Measurements from ENCODE around the gene NHERF1.

NHERF1 gene

DNA sequence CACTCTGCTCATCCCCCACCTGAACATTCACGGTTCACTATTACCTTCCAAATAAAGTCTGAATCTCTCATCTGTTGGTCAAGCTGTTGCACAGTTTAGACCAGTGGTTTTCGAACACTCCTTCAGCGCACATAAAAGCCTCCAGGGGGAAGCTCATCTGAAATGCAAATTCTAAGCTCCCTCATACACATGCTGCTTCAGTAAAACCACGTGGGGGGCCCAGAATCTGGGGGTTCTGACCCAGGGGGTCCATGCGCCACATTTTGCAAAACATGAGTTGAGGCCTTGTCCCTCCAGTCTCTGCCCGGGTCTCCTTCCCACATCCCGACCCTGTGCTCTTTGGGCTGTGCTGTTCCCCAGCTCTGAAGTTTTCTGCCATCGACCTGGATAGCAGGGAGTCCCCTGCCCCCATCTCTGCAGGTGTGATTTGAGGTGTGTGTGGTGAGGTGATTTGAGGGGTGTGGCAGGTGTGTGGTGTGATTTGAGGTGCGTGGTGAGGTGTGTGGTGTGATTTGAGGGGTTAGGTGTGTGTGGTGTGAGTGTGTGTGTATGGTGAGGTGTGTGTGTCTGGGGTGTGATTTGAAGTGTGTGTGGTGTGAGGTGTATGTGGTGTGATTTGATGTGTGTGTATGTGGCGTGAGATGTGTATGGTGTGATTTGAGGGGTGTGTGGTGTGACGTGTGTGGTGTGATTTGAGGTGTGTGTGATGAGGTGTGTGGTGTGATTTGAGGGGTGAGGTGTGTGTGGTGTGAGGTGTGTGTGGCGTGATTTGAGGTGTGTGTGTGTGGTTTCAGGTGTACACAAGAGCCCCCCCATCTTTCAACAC lies 16.2 kb upstream of the NHERF1 start:
- DNase-seq, result no peak

GRCh38 chr17:74733365-74734122 lies 14.9 kb upstream of the NHERF1 start:
- DNase-seq, result no peak

DNA sequence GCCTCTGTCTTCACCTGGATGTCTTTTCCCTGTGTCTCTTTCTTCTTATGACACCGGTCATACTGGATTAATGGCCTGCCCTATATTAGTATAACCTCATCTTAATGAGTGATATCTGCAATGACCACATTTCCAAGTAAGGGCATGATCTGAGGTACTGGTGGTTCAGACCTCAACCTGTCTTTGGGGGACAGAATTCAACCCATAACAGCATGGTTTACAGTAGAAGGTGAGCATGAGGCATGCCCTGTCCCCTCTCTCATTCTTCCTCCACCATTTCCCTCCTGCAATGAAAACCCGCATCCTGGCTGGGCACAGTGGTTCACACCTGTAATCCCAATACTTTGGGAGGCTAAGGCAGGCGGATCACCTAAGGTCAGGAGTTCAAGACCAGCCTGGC lies 14.2 kb upstream of the NHERF1 start:
- DNase-seq, result no peak

DNA sequence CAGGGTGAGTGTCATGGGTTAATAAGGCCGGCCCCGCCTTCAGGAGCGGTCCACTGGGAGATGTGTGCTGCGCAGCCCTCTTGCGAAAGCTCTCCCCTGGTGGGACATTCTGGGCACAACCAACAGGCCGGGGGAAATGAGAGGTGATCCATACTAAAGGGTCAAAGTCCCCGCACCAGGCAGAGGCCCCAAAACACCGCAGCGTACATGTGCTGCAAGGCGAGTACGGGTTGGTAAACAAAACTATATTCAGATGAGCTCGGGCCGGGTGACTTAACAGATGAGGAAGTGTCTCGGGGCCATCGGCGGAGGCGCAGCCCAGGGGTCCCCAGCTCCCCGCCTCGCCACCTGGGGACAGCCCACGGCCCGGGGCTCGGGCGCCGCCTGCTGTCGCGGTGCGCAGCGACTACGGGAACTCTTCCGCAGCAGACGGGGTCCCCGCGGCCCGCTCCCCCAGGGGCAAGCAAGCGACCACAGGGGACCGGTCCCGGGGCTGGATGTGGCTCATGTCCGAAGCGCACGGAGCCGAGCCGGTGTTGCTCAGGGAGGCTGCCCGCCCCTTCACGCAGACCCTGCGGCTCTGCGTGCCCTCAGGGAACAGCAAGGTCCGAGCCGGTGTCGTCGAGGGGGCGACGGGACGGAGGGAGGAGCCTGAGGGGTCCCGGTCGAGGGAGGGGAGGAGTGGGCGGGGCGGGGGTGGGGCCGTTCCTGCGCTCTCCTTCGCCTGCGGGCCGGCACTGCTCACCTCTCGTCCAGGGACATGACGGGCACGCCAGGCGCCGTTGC lies 11.7 kb upstream of the NHERF1 start, which contains the start of gene RAB37:
Gene RAB37, plus strand, starts transcription at position 744 of the 786 bp plus-strand sequence. Its CDS starts 17 bp downstream, at position 761.
- DNase-seq, result no peak

GRCh38 chr17:74737299-74738050 lies 11.0 kb upstream of the NHERF1 start:
- DNase-seq, result no peak

DNA sequence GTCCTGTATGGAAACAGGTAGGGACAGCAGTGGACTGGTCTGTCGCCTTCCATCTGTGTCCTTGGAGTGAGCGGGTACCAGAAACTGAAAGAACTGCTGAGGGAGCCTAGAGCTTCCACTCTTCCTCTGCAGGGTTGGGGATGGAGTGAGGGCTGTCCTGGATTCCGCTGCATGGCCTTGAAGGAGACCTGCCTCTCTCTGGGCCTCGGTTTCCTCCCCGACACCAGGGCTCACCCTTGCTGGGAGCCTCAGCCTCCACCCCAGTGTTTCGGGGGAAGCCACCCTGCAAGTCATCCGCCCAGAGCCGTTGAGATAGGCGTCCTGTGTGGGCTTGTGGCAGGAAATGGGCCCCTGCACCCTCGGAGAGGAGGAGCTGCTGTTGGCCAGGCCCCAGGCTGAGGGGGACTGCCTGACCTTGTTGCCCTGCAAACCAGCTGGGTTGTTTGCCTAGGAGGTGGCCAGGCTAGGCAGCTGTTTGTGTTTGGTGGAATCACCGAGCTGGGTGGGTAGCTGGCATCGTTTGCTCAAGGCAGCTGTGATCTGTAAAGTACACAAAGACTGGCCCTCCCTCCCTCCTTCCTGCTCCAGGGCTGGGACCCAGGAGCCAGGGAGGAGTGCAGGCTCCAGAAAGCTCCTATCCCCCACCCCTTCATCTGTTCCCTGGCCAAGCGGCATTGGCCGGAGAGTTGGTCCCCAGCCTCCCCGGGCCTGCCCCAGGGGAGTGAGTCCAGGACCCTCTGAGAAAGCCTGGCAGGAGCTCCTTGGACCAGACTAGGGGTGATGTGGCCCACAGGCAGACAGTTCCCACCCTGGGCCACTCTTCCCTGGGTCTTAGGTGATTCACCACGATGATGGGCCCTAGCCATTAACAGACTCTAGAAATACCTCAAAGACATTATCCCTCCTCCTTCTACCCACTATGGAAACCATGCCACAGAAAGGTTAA lies 10.1 kb upstream of the NHERF1 start:
- DNase-seq, result no peak

- DNase-seq, result no peak
Measured at GRCh38 chr17:74739227-74739831, 9.1 kb upstream of the NHERF1 start.

DNA sequence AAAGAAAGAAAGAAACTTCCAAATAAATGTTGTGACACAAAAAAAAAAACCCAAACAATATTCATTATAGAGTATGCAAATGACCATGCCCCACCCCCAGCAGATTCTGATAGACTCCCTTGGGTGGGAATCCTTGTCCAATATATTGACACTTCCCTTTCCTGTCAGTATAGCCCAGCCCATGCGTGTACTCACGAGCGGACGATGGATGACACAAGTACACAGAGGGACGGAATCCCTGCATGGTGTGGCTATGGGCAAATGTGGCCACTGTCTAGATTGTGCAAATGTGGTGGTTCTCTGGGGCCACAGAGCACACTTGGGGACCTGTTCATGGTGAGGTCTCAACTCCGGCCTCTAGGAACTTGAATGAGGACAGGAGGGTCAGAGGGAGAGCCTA lies 8.3 kb upstream of the NHERF1 start:
- DNase-seq, result no peak

- DNase-seq, result no peak
Measured at GRCh38 chr17:74740641-74741387, 7.6 kb upstream of the NHERF1 start.

- no peak for DNase-seq
Measured at GRCh38 chr17:74742153-74742515, 6.3 kb upstream of the NHERF1 start.

DNA sequence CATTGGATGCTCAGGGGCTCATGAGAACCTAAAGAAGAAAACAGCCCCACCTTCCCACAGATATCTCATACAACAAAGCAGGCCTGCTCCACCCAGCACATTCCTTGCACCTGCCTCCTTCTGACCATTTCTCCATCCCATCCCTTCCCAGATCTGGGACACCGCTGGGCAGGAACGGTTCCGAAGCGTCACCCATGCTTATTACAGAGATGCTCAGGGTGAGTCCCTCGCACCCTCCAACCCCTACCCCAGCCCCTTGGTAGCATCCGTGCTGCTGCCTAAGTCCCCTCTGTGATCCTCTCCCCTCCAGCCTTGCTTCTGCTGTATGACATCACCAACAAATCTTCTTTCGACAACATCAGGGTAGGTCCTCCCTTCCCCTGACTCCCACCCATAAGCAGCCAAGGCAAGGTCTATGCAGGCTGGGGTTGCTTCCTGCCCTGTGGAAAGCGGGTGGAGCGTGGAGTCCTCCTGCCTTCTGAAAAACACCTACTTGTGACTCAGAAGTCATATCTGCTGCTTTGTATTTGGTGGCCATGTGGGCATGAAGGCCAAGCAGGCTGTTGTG lies 5.4 kb upstream of the NHERF1 start:
- DNase-seq, result no peak

GRCh38 chr17:74743755-74744154 lies 4.7 kb upstream of the NHERF1 start:
- no peak for DNase-seq

- no peak for DNase-seq
Measured at GRCh38 chr17:74744349-74744713, 4.1 kb upstream of the NHERF1 start.

- peak; percentile 54 for DNase-seq
Measured at GRCh38 chr17:74744714-74745547, 3.5 kb upstream of the NHERF1 start.

DNA sequence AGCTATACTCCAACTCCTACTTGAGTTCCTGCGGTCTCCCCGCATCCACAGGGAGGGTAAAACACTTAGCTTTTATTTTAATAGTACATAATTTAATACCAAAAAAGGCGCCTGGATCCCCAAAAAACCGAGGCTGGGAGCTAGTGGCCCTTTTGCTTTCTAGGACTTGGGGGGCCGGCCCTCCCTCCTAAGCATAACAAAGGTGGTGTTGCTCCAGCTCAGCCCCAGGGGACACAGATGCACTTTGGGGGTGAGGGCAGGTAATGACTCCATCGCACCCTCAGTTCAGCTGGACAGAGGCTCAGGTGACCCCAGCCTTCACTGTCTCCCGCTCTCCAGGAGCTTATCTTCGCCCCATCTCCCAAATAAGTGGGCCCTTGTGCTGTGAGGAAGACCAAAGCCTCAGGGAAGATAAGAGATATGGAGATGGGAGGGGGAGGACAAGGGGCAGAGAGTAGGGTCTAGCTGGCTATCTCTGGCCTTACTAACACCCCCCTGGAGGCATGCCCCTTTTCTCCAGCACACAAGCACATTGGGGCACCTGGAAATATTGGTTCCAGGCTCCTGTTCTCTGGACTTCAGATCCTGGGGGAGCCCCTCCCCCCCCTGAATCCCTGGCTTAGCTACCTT lies 2.8 kb upstream of the NHERF1 start:
- no peak for DNase-seq

DNA sequence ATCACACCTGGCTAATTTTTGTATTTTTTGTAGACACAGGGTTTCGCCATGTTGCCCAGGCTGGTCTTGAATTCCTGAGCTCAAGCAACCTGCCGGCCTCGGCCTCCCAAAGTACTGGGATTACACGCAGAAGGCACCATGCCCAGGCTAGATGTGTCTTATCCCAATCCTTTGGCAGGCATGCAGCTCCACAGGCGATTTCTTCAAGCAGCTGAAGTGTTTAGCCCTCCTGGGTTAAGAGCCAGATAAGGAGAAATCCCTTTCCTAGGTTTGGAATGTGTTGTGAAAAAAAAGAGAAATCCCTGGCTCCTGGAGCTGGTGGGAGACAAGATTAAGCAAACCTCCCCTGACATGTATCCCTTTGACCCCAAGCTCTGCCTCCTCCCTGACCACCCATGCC lies 2.1 kb upstream of the NHERF1 start:
- DNase-seq, result no peak

GRCh38 chr17:74746922-74747321 lies 1.5 kb upstream of the NHERF1 start:
- DNase-seq, result no peak

DNA sequence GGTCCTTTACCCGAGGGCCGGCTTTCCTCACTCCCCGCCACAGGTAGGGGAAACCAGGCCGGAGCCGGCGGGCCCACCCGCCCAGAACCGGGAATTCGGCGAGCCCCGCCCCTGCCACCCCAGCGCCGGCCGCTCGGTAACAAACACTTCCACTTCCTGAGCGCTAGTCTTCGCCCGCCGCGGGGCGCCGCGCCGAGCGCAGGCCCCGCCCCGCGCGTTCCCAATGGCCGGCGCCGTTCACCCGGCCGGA lies 224 bp upstream of the NHERF1 start:
- no peak for DNase-seq

Measured in fibroblast of skin of back (primary cell).